ENCODE results near the gene IL17C. TPM values are rescaled to one million over a fixed set of nuclear protein-coding genes. Genes with fewer than 3 reads are reported as not detected.
A peak's percentile ranks its signal among the peaks of the same experiment; 100 is the strongest.
"Not testable (repeated sequence)": the region's sequence is repeated elsewhere in the genome, so short reads cannot be mapped to it uniquely, and the experiment has no call there.

Gene IL17C
- total and polyA plus RNA-seq, 9 of the 15 experiments (the other 6 are each of a cell fraction or from before 2014, with no cell fraction given): not detected

- ChIA-PET POLR2A (no interaction called here), CTCF (ENCODE audit: low intra/inter-chr PET ratio) (no interaction called here)
- no peak for ATAC-seq
- Histone ChIP-seq H3K4me3 (no peak overlapping the region), H3K4me2 (ENCODE audit: insufficient read depth, low read length) (no peak overlapping the region), H3K27me3 (ENCODE audit: control insufficient read depth in 2 of 2, insufficient read depth in 2 of 2, low read length in 2 of 2) (no peaks in the 10 kb centered on the region), H4K20me1 (replicated peaks; ENCODE audit: control insufficient read depth, insufficient read depth, low read length) (no peaks in the 10 kb centered on the region), H3K36me3 (ENCODE audit: control insufficient read depth, insufficient read depth, low read length) (peaks cover 86% of the 10 kb centered on the region), H3K79me2 (ENCODE audit: control insufficient read depth, insufficient read depth, low read length) (no peaks in the 10 kb centered on the region), H3K9me1 (ENCODE audit: control insufficient read depth, insufficient read depth, low read length) (no peaks in the 10 kb centered on the region), H3K9ac (ENCODE audit: insufficient read depth in 1 of 2, low read depth in 2 of 2, low read length in 2 of 2) (0 out of 4 replicates have a peak overlapping the region, but pooled peaks of 1 of the 2 experiments have one; percentile 24), H3K9me3 (replicated peaks; ENCODE audit: control insufficient read depth, insufficient read depth, low read depth, low read length) (no peaks in the 10 kb centered on the region), H2AFZ (ENCODE audit: low read depth, low read length) (no peak overlapping the region), H3K4me1 (replicated peaks in 1 of 2; ENCODE audit: control insufficient read depth in 2 of 2, insufficient read depth in 2 of 2, low read length in 2 of 2) (peaks cover 0 to 2% of the 10 kb centered on the region in 2 experiments; a peak in 1 of 5 replicates), H3K27ac (ENCODE audit: extremely low read depth, low read depth, low read length) (no peak overlapping the region)
- DNase-seq (ENCODE audit: extremely low read depth in 1 of 4, low spot score in 3 of 4): no peak
- TF ChIP-seq DNMT1 (IDR thresholded peaks at IDR 0.05) (no peak), KLF6 (CRISPR knock-in tag; IDR thresholded peaks at IDR 0.05; ENCODE audit: borderline replicate concordance) (no peak), ZNF282 (CRISPR knock-in tag; IDR thresholded peaks at IDR 0.05) (no peak), CEBPB (tag; IDR thresholded peaks at IDR 0.05) (peak; percentile 81), MCM3 (IDR thresholded peaks at IDR 0.05) (no peak)
- in situ Hi-C loops (cut with MboI): no loop called here
- no peak for FAIRE-seq
- 93% methylated on average over 17 of the region's 17 CpGs for WGBS (ENCODE audit: insufficient coverage, low coverage, missing lambda C conversion rate)
- BruUV-seq (replicated peaks): no TSS peak
- intact Hi-C loops (cut with micrococcal nuclease): no loop called here
These were observed 32.1 kb upstream of the IL17C start for GRCh38 chr16:88606148-88606757.

GRCh38 chr16:88608076-88608475 is 30.3 kb upstream of the IL17C start:
- H3K79me2 ChIP-seq (ENCODE audit: control insufficient read depth, insufficient read depth, low read length): peaks cover 3% of the 10 kb centered on the region; the same call in 1 of the 3 replicates
- no peak overlapping the region for H2AFZ ChIP-seq (ENCODE audit: low read depth, low read length)
- no peak for FAIRE-seq
- H3K4me2 ChIP-seq (ENCODE audit: insufficient read depth, low read length): no peak overlapping the region
- no peaks in the 10 kb centered on the region for H3K9me1 ChIP-seq (ENCODE audit: control insufficient read depth, insufficient read depth, low read length)
- peaks cover 0 to 6% of the 10 kb centered on the region in 2 experiments; a peak in 1 of 5 replicates for H3K4me1 ChIP-seq (replicated peaks in 1 of 2; ENCODE audit: control insufficient read depth in 2 of 2, insufficient read depth in 2 of 2, low read length in 2 of 2)
- no peaks in the 10 kb centered on the region for H3K27me3 ChIP-seq (ENCODE audit: control insufficient read depth in 2 of 2, insufficient read depth in 2 of 2, low read length in 2 of 2)
- no peak for TF ChIP-seq E2F1 (CRISPR knock-in tag; IDR thresholded peaks at IDR 0.05)
- WGBS (ENCODE audit: insufficient coverage, low coverage, missing lambda C conversion rate): 87% methylated on average over 6 of the region's 6 CpGs
- in situ Hi-C loops (cut with MboI): no loop called here
- DNase-seq (ENCODE audit: extremely low read depth in 1 of 4, low spot score in 3 of 4): no peak
- intact Hi-C loops (cut with micrococcal nuclease): no loop called here
- BruUV-seq (replicated peaks): no TSS peak
- H4K20me1 ChIP-seq (replicated peaks; ENCODE audit: control insufficient read depth, insufficient read depth, low read length): peaks cover 4% of the 10 kb centered on the region; the same call in 1 of the 2 replicates
- CTCF ChIA-PET (ENCODE audit: low intra/inter-chr PET ratio): no interaction called here
- H3K9me3 ChIP-seq (replicated peaks; ENCODE audit: control insufficient read depth, insufficient read depth, low read depth, low read length): no peaks in the 10 kb centered on the region
- no peak overlapping the region for H3K4me3 ChIP-seq
- no peak overlapping the region for H3K27ac ChIP-seq (ENCODE audit: extremely low read depth, low read depth, low read length)
- ATAC-seq: no peak
- no peak overlapping the region for H3K9ac ChIP-seq (ENCODE audit: insufficient read depth in 1 of 2, low read depth in 2 of 2, low read length in 2 of 2)
- POLR2A ChIA-PET: interaction anchor here (1.1 to 1.6 kb wide), 2 partner anchors 10 to 31 kb away, joined by 4 to 7 read pairs; no protein-coding TSS in a partner anchor
- peaks cover 86% of the 10 kb centered on the region for H3K36me3 ChIP-seq (ENCODE audit: control insufficient read depth, insufficient read depth, low read length)

- Histone ChIP-seq H4K20me1 (replicated peaks; ENCODE audit: control insufficient read depth, insufficient read depth, low read length) (peaks cover 14% of the 10 kb centered on the region; the same call in 1 of the 2 replicates), H3K36me3 (ENCODE audit: control insufficient read depth, insufficient read depth, low read length) (peaks cover 94% of the 10 kb centered on the region)
- intact Hi-C loops (cut with micrococcal nuclease); in situ Hi-C loops (cut with MboI); H3K4me3 ChIP-seq; H3K27me3 ChIP-seq (ENCODE audit: control insufficient read depth in 2 of 2, insufficient read depth in 2 of 2, low read length in 2 of 2); H2AFZ ChIP-seq (ENCODE audit: low read depth, low read length); BruUV-seq (replicated peaks); ATAC-seq; FAIRE-seq; H3K4me1 ChIP-seq (replicated peaks in 1 of 2; ENCODE audit: control insufficient read depth in 2 of 2, insufficient read depth in 2 of 2, low read length in 2 of 2); H3K79me2 ChIP-seq (ENCODE audit: control insufficient read depth, insufficient read depth, low read length); H3K4me2 ChIP-seq (ENCODE audit: insufficient read depth, low read length); CTCF ChIA-PET (ENCODE audit: low intra/inter-chr PET ratio); DNase-seq (ENCODE audit: extremely low read depth in 1 of 4, low spot score in 3 of 4); H3K9ac ChIP-seq (ENCODE audit: insufficient read depth in 1 of 2, low read depth in 2 of 2, low read length in 2 of 2); H3K9me1 ChIP-seq (ENCODE audit: control insufficient read depth, insufficient read depth, low read length); H3K27ac ChIP-seq (ENCODE audit: extremely low read depth, low read depth, low read length); H3K9me3 ChIP-seq (replicated peaks; ENCODE audit: control insufficient read depth, insufficient read depth, low read depth, low read length): not testable (repeated sequence)
- POLR2A ChIA-PET: interaction anchor here (1.6 kb wide), 1 partner anchor 174 kb away, joined by 4 read pairs; no protein-coding TSS in a partner anchor
- WGBS (ENCODE audit: insufficient coverage, low coverage, missing lambda C conversion rate): 94% methylated on average over 8 of the region's 8 CpGs
These were observed 28.9 kb upstream of the IL17C start for GRCh38 chr16:88609426-88609825.

Data from K562 (cell line).